GM21717 (cell line): Measurements from ENCODE around the gene TAF3.
"Not testable (repeated sequence)": the region's sequence is repeated elsewhere in the genome, so short reads cannot be mapped to it uniquely, and the experiment has no call there.

Experiments used
- ATAC-seq: cut with Tn5 transposase; IDR thresholded peaks from one replicate; pipeline ENCODE4 v1.9.1; 2021; ENCODE audit warnings: mild to moderate bottlenecking, moderate library complexity; ENCODE audit not compliant: unreplicated experiment

TAF3 gene

DNA sequence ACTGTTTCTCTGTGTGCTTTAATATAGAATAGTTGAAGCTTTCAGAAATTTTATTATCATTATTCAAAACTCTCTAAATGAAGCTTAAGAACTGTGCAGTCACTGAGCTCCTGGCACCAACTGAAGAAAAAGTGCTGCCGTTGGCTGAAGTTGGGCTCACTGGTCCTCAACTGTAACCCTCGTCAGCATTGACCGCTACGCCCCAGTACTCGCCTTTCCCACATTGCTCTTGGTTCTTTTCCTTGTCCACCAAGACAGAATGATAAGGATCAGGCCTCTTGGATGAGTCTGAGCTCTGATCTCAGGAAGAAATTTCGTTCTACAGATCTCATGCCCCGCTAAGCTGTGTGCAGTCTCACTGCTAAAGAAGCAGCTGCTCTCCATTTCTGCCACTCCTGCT, 7.9 kb upstream of the TAF3 start:
- no peak for ATAC-seq

DNA sequence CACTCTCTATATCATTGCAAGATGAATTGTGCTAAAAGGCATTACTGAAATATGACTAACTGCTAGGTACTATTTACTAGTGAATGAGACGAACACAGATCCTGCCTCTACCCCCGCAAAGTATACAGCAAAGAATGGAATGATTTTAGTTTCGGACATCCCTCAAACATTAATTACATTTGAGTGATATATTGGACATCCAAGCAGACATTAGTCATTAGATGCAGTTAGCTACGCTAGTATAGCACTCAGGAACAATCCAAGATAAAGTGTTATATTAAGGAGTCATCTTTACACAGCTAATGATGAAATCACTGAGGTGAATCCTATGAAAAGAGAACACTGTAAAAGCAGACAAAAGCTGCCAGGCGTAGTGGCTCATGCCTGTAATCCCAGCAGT, 7.3 kb upstream of the TAF3 start:
- ATAC-seq: no peak

DNA sequence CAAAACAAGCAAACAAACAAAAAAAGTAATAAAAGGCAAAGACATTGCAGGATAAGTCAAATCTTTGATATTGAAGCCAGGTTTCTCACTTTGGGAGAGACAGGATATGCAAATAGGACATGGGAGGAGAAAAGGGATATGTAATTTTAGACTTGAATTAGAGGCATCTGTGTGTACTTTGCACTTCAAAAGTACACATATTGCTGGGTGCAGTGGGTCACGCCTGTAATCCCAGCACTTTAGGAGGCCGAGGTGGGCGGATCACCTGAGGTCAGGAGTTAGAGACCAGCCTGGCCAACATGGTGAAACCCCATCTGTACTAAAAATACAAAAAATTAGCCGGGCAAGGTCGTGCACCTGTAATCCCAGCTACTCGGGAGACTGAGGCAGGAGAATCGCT, 6.6 kb upstream of the TAF3 start:
- not testable (repeated sequence) for ATAC-seq

DNA sequence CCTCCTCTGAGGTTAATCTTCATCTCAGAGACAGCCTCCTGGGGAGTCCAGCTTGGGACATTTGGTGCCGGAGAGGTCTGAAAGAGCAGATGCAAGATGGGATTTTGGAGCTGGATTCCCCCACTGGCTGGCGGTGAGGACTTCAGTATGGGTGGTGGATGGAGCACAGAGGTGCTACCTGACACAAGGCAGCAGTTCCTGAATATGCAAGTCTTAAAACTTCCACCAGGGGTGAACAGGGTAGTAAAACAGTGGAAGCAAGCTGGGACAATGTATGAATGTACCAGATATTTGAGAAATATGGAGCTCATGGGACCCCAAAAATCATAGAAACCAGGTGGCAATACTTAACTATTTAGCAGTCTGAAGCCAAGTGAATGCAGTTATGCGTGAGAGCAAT, 4.8 kb upstream of the TAF3 start:
- no peak for ATAC-seq

DNA sequence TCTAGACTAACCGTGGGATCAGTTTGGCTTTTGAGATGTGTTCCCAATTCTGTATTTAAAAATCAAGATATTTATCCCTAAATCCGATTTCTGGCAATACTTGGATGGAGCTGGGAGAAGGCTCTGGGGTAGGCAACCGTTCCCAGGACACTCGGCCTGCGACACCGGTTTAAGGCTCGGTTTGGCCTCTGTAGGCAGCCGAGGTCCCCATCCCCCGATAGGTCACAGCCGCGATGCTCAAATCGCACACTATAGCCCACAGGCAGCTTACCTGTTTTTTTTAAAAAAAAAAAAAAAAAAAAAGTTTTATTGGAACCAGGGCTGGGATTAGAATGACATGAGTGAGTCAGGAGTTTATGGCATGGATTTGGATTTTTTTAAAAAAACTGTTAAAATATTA, 729 bp upstream of the TAF3 start:
- no peak for ATAC-seq

DNA sequence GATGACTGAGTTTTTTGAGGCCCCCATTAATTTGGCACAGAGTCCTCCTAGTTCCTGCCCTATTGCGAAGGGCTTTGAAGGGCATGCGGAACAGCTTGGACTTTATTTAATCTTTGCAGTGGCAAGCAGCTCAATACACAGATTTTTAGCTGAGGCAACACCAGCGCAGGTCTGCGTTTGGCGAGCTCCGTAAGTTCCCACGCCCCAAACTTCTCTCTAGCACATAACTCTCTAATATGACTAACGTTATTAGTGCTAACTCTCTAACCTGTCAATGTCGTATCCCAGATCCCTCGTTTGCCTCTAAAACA, 366 bp upstream of the TAF3 start:
- ATAC-seq: peak; percentile 18

DNA sequence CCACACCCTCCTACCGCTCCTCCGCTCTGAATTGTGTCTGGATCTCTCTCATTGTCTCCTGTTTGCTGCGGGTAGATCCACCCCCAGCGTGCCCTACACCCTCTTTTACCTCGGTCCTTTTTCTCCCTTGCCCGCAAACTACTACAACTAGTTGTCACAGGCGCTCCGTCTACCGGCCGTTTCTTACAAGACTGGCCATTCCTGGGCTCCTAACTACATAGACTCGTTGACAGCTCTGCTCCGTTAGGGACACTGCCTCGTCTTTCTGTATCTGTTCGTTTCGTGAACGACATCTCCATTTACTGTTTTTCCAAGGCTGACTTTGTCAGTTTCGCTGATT, 786 bp downstream of the TAF3 start:
- ATAC-seq: peak; percentile 52

DNA sequence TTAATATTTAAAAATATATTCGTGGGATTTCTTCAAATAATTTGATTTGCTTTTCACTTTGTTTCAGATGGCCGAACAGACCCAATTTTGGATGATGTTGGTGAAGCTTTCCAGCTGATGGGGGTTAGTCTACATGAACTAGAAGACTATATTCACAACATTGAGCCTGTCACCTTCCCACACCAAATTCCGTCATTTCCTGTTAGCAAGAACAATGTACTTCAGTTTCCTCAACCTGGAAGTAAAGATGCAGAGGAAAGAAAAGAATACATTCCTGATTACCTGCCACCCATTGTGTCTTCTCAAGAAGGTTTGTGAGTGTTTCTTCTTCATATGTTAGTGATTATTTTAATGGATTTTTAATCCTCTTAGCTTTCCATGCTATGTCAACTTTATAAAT, 5.9 kb downstream of the TAF3 start:
- ATAC-seq: no peak

DNA sequence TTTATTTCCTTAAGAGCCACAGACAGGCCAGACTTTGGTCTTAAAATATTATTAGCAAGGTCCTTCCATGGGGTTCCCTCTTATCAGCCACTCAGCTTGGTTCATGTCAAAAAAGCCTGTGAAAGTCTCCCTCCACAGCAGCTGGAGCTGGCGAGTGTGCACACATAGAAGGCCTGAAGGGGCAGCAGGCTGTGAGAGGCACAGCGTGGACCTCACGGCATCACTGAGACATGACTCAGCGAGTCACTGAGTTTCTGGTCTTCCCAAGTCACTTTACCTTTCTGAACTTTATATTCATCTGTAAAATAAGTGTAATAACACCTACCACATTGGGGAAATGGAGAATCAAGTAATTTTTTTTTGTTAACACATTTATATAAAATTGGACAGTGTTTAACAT, 8.7 kb downstream of the TAF3 start:
- ATAC-seq: no peak

DNA sequence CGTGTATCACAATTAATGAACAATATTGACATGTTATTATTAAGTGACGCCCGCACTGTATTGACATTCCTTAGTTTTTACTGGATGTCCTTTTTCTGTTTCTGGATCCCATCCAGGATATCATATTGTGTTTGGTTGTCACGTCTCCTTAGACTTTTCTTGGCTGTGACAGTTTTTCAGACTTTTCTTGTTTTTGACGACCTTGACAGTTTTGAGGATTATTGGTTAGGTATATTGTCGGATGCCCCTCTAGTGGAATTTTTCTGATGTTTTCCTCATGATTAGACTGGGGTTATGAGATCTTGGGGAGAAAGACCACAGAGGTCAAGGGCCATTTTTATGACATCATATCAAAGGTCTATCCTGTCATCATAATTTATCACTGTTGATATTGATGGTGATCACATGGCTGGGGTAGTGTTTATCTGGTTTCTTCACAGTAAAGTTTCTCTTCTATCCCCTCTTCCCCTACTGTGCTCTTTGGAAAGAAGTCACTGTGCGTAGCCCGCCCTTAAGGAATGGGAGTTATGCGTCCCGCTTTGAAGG, 11.1 kb downstream of the TAF3 start:
- no peak for ATAC-seq

DNA sequence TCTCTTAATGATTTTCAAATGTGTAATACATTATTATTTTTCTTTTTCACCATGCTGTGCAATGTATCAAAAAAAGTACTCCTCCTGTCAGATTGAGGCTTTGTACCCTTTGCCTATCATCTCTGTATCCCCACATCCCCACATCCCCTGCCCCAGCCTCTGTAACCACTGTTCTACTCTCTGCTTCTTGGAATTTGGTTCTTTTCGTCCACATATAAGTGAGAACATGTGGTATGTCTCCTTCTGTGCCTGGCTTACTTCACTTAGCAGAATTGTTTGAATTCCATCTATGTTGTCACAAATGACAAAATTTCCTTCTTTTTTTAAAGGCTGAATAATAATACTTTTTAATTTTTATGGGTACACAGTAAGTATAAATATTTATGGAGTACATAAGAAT, 13.8 kb downstream of the TAF3 start:
- no peak for ATAC-seq

DNA sequence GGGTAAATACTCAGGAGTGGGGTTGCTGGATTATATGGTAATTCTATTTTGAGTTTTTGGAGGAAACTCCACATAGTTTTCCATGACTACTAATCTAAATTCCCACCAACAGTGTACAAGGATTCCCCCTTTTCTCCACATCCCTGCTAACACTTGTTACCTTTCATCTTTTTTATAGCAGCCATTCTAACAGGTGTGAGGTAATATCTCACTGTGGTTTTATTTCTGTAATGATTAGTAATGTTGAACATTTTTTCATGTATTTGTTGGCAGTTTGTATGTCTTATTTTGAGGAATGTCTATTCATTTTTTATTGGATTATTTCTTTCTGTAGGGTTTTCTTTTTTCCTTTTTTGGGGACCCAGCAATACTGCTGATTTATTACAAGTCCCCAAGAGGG, 14.9 kb downstream of the TAF3 start:
- no peak for ATAC-seq

DNA sequence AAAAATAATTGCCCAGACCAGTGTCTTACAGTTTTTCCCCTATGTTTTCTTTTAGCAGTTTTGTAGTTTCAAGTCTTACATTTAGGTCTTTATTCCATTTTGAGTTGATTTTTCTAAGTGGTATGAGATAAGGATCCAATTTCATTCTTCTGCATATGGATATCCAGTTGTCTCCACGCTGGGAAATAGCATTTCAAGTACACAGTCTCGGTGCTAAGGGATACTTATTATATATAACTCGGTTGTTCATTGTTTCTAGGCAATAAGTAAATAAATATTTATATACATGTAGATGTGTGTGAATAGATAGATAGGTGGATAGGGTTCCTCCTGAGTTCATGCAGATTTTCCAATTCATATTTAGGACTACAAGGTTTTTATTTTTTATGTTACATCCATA, 16.0 kb downstream of the TAF3 start:
- no peak for ATAC-seq

DNA sequence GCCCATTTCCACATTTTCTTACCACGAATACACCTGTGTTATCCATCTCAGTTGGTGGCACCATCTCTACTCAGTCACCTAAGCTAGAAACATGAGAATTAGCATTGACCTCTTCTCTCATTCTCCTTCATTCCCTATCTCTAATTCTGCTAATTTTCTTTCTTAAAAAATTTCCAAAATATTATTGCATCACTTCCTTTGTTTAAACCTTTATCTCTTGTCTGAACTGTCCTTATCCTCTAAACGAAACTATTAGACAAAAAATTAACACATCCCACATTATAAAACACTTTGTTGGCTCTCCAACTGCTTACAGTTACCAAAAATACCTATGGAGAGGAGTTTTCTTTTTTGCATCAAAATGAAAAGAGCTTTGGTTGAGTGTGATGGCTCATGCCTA, 18.3 kb downstream of the TAF3 start:
- ATAC-seq: no peak

DNA sequence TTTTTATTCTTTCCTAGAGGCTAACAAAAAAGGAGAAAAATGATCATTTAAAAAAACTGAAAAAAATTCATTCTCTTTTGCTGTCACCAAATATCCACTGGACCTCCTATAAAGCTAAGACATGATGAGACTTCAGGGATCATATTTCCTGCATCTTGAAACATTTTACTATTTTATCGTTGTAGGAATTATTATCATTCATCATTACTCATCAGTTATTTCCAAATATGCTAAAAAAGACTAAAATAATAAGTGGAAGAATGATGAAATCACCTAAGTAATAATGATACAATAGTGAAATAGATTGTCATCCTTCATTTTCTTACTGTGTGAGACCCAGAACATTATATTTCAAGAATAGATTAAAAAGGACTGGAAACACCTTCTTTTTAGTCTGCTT, 28.3 kb downstream of the TAF3 start:
- ATAC-seq: no peak

DNA sequence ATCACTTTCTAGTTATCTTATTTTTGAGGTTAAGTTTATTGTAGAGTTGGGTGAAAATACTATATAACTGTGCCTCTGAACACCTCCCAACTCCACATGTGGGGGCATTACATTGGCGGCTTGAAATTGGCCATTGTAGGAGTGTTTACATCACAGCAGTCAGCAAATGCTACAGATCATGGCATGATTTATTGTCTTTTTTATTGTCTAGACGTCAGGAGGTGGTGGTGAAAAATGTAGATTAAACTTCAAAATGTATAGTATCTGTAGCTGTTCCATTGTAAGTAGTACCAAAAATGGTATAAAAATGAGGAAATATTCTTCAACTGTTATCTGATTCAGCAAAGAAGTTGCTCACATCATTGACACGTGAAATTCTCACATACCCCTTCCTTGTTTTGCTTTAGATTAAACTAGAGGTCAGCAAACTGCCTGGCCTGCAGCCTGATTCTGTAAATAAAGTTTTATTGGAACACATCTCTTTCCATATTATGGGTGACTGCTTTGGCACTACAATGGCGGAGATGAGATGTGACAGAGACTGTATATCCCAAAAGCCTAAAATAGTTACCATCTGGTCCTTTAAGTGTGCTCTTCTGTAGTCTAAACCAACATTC, 35.0 kb downstream of the TAF3 start:
- ATAC-seq: no peak

DNA sequence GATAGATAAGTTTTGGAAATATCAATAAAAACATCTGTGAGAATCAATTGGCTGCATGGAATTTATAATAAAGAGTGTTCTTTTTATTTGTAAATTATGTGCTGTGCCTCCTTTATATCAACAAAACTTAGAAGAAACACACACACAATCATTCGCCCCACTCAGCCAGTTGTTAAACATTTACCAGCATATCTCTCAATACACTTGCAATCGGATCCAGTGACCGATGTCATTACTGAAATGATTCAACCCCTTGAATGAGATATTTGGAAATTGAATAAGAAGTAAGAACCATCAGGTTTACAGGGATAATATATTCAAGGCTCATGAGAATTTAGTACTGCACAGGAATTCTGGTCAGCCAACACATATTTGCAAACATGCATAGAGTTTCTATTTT, 35.6 kb downstream of the TAF3 start:
- ATAC-seq: no peak

DNA sequence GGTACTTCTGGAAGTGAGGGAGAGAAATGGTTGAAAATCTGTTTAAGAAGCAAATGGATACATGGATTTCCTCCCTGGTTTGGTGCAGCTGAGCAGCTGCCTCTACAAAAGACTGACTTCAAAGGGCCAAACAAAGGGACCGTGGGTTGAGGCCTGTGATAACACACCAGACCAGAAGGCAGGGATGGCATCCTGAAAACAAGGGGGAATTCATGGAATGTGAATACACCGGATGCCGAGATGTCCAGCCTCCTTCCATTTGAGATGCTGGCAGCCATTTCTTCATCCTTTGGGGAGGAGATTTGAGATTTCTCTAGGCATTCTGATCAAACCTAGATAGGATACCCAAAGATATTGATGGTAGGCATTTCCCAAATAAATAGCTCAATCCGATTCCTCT, 36.9 kb downstream of the TAF3 start:
- ATAC-seq: no peak

DNA sequence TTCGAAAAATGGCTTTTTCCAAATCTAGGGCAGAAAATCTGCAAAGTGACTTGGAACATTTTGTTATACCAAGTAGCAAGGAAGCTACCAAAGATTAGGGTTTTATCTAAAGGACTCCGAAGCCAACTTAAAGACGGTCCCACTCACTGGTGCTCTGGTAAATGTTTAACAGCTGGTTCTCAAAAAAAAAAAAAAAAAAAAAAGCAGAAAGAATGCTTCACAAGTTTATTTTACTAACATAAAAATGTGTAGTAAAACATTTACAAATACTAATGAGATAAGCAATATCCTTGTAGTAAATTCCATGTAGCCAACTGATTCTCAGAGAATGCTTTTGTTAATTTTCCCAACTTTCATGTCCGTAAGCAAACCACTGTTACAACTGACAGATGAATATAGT, 38.4 kb downstream of the TAF3 start:
- ATAC-seq: no peak

DNA sequence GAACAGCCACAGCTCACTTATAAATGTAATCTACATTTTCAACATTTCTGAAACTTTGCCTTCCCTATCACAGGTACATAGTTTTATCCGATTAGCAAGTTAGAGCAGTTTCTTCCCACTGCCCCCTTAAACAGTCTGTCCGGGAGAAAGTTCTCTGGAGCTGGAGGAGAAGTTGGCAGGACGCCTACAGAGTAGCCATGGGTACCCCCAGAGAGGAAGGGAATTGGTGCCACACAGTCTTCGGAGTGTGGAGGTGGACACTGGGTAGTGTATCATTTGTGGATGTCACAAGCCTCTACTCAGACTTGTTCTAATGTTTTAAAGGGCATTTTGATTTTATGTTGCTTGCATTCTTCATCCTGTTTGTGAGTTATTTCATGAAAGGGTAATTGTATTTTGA, 39.0 kb downstream of the TAF3 start:
- ATAC-seq: no peak

DNA sequence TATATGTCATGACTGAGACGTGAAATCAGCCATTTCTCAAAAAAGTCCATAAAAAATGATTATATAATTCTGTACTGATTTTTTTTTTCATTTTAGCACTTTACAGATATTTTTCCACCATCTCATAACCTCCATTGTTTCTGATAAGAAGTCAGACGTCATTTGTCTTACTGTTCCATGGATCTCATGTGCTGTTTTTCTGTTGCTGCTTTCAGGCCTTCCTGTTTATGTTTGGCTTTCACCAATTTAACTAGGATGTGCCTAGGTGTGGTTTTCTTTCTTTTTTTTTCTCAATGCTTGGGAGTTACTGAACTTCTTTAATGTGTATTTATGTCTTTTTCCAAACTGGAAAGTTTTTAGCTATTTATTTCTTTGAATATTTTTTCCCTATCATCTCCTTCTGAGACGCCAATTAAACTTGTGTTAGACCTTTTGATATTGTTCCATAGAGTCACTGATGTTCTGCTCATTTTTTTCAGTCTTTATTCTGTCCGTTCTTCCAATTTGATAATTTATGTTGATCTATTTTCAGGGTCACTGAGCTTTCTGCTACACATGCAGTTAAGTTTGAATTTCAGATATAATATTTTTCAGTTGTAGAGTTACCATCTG, 43.3 kb downstream of the TAF3 start:
- ATAC-seq: no peak

DNA sequence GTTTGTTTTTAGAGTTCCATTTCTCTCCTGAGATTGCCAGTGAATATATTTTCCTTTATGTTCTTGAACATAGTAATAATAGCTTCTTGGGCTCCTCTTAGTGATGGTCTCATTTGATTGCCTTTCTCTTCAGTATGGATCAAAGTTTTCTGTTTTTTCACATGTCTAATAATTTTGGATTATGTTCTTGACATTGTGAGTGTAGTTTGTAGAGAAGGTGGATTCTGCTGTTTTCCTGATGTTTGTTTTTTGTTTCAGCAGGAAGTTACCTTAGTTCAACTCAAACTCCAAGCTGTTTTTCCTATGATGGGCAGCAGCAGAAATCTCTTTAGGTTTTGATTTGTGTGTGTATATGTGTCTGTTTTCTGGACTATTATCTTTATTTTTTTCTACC, 43.8 kb downstream of the TAF3 start:
- no peak for ATAC-seq

DNA sequence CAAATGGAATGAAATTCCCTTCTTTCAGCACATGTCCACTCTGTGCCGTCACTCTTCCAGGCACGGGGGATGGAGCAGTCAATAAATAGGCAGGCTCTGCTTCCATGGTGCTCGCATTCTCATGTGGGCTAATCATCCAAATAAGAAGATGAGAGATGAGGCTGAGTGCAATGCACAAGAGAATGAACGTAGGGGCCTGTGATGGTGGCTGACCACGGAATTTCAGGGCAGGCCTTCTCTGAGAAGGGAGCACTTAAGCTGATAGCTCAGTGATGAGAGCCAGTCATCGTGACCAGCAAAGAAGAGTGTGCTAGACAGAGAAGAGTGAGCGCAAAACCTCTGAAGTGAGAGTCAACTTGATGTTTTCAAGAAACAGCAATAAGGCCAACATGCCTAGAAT, 47.9 kb downstream of the TAF3 start:
- no peak for ATAC-seq
